Measurements from ENCODE around the gene SLC25A5. TPM values are rescaled to one million over a fixed set of nuclear protein-coding genes. Genes with fewer than 3 reads are reported as not detected.

SLC25A5 gene
- 487 and 570 TPM in 2 replicates for total RNA-seq

GRCh38 chrX:119467842-119468550 lies at the start of gene SLC25A5:
SLC25A5 (plus strand) TSS chrX:119468444; CDS start chrX:119468516, 72 bp downstream.

Other genes starting within 250 kb of the SLC25A5 start
- gene PGRMC1, start 232.2 kb upstream of the SLC25A5 start, total RNA-seq, result 72.0 and 77.0 TPM in 2 replicates
- 21.2 and 22.1 TPM in 2 replicates for gene SLC25A43, start 69.1 kb upstream of the SLC25A5 start, total RNA-seq
- gene STEEP1, start 97.0 kb downstream of the SLC25A5 start, total RNA-seq, result 28.7 and 30.6 TPM in 2 replicates
- 36.0 and 47.2 TPM in 2 replicates for gene UBE2A, start 106.1 kb downstream of the SLC25A5 start, total RNA-seq
- gene NKRF, start 138.0 kb downstream of the SLC25A5 start, total RNA-seq, result 5.5 and 6.0 TPM in 2 replicates
- gene SEPTIN6, start 224.7 kb downstream of the SLC25A5 start, total RNA-seq, result 13.8 and 14.7 TPM in 2 replicates

Data from mammary microvascular endothelial cell (primary cell).